Mammary epithelial cell (primary cell): ENCODE measurements around the gene PANX2.

Experiments
- CTCF ChIP-seq, 2 donors: IDR thresholded peaks in 1 of 2; conservative IDR thresholded peaks in 1 of 2; 2 replicates each; pipeline ENCODE4 v1.5.1; 2011 to 2012; ENCODE audit warnings: inconsistent platforms in 2 of 2, low read length in 2 of 2, mild to moderate bottlenecking in 2 of 2, control low read depth in 1 of 2, low read depth in 1 of 2; ENCODE audit not compliant: insufficient read depth in 1 of 2; ENCODE audit errors: extremely low read depth in 1 of 2
- EZH2 ChIP-seq: IDR thresholded peaks from 2 replicates; pipeline ENCODE4 v1.6.1; 2012; ENCODE audit warnings: low read length, inconsistent platforms, borderline replicate concordance

GRCh38 chr22:50193621-50194020 lies 23.1 kb downstream of the PANX2 start:
- TF ChIP-seq EZH2 (no peak), CTCF (conservative IDR thresholded peaks at IDR 0.05 in 1 of 2, IDR thresholded peaks at IDR 0.05 in 1 of 2; ENCODE audit: extremely low read depth in 1 of 2, insufficient read depth in 1 of 2, low read depth in 1 of 2, low read length in 2 of 2) (no peak)
